Activated naive CD4-positive, alpha-beta T cell treated with anti-CD3 and anti-CD28 coated beads, Interleukin-2, amount 50 U/mL, for 72 hours (primary cell): ENCODE measurements around the gene ZSWIM3. TPM values are rescaled to one million over a fixed set of nuclear protein-coding genes. Genes with fewer than 3 reads are reported as not detected.
"Not testable (repeated sequence)": the region's sequence is repeated elsewhere in the genome, so short reads cannot be mapped to it uniquely, and the experiment has no call there.

Source experiments
- ATAC-seq, 2 donors: fragments of 150-1000 bp; cut with Tn5 transposase; 2 replicates each; pipeline ENCODE4 v1.10.0; 2021; ENCODE audit warnings: mild to moderate bottlenecking in 2 of 2, moderate library complexity in 2 of 2
- DNase-seq, 2 donors: peaks; one replicate each; pipeline ENCODE4 v3.0.0; 2021 to 2022; ENCODE audit warnings: low spot score in 2 of 2
- H3K27ac Mint-ChIP-seq, 2 donors: one replicate each; pipeline ENCODE4 v1.8.0; 2022; ENCODE audit warnings: mild to moderate bottlenecking in 2 of 2, mixed read lengths in 2 of 2
- H3K36me3 Mint-ChIP-seq, 2 donors: one replicate each; pipeline ENCODE4 v1.8.0; 2022; ENCODE audit warnings: mixed read lengths in 2 of 2
- H3K9me3 Mint-ChIP-seq, 2 donors: one replicate each; pipeline ENCODE4 v1.8.0; 2022; ENCODE audit warnings: mixed read lengths in 2 of 2
- total RNA-seq, 2 donors: library from RNA; stranded (reverse); gene quantifications; one replicate each; pipeline ENCODE4 v1.2.3, GENCODE V29; 2022

ZSWIM3 gene
- total RNA-seq, 2 donors from 2014 or later = 5.7 to 8.4 TPM

GRCh38 chr20:45872626-45873025 is 15.2 kb downstream of the ZSWIM3 start:
- no peak for DNase-seq
- Mint-ChIP-seq H3K36me3 (peaks cover 0 to 5% of the 10 kb centered on the region in 2 donors), H3K27ac (no peak overlapping the region), H3K9me3 (no peaks in the 10 kb centered on the region)
- no peak for ATAC-seq

GRCh38 chr20:45873409-45874103 is 16.1 kb downstream of the ZSWIM3 start:
- peaks cover 0 to 5% of the 10 kb centered on the region in 2 donors for H3K36me3 Mint-ChIP-seq
- no peaks in the 10 kb centered on the region for H3K9me3 Mint-ChIP-seq
- no peak for ATAC-seq
- no peak overlapping the region for H3K27ac Mint-ChIP-seq
- DNase-seq = no peak

- not testable (repeated sequence) for H3K9me3 Mint-ChIP-seq, DNase-seq, H3K36me3 Mint-ChIP-seq, ATAC-seq
- peak overlapping the region in 1 of 2 donors; percentile 66 for H3K27ac Mint-ChIP-seq
Observed at GRCh38 chr20:45874104-45874481, 16.7 kb downstream of the ZSWIM3 start.

DNA sequence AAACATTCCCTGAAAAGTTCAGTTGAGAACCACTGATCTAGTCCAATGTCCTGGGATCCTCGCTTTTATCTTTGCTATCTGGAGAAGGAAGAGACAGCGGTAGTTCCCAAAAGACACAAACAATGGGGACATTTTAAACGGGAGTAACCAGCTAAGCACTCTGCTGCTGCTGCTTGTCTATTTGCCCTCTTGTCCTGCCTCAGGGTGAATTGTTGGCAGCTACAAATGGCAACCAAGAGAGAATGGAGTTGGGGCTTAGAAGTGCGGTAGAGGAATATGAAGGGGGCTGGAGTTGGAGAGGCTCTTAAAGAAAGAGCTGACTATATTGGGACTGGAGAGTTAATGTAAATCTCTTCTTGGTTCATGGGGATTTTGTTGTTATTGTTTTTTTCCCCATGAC is 17.2 kb downstream of the ZSWIM3 start:
- H3K9me3 Mint-ChIP-seq = no peaks in the 10 kb centered on the region
- H3K36me3 Mint-ChIP-seq = peaks cover 0 to 5% of the 10 kb centered on the region in 2 donors
- ATAC-seq (no peak), DNase-seq (no peak)
- no peak overlapping the region for H3K27ac Mint-ChIP-seq

- Mint-ChIP-seq H3K9me3 (no peaks in the 10 kb centered on the region), H3K27ac (no peak overlapping the region), H3K36me3 (peaks cover 15 to 17% of the 10 kb centered on the region in 2 donors)
- ATAC-seq = no peak
- DNase-seq = no peak
Observed at GRCh38 chr20:45878076-45878761, 20.8 kb downstream of the ZSWIM3 start.

DNA sequence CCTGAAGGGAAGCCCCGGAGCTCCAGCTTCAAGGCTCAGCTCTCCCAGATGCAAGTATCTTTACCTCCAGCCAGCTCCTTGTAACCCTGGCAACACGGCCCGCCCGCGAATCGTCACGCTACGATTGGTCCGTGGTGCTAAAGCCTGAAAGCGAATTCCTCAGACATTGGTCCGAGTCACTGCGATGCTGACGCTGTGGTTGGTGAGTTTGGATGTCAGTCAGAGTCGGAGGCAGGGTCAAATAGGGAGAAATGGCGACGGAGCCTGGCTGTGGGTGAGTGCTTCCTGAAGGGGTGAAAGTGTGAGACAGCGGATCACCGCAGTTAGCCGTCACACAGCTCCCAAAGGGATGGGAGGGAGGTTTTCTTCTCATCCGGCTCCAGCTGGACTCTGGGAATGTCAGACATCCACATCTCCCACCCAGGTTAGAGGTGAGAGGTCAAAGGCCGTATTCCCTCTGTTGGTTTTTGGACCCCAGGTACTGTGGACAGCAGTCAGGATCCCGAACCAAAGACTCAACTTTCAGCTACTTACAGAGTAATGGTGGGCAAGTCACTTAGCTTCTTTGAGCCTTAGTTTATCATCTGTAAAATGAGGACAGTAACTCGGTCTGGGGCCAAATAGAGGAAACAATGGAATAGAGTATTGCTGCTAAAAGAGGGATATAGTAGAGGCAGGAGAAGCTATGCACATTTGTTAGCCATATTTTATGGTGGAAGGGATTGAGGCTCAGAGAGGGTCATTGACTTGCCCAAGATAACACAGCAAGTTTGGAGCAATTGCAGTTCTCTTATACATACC is 23.8 kb downstream of the ZSWIM3 start, which contains the start of gene ZSWIM1:
TSS of gene ZSWIM1 (plus strand) at position 240 of the 801 bp plus-strand sequence. CDS start 1,366 bp downstream, outside the sequence.
- peaks cover 21% of the 10 kb centered on the region in 2 donors for H3K36me3 Mint-ChIP-seq
- DNase-seq = peak; percentile 98

GRCh38 chr20:45882469-45883099 is 25.2 kb downstream of the ZSWIM3 start:
- DNase-seq (no peak), ATAC-seq (no peak)
- H3K36me3 Mint-ChIP-seq = peaks cover 21% of the 10 kb centered on the region in 2 donors
- no peaks in the 10 kb centered on the region for H3K9me3 Mint-ChIP-seq
- peak overlapping the region; percentile 77 to 91 for H3K27ac Mint-ChIP-seq

More for the DNA sequence above, 23.8 kb downstream of the ZSWIM3 start, which contains the start of gene ZSWIM1:
- ATAC-seq = peak; percentile 95 to 98
- Mint-ChIP-seq H3K9me3 (no peaks in the 10 kb centered on the region), H3K27ac (peak within 1 kb of the TSS; percentile 91 to 94)

- DNase-seq (no peak), ATAC-seq (no peak)
- Mint-ChIP-seq H3K9me3 (no peaks in the 10 kb centered on the region), H3K27ac (peak overlapping the region; percentile 77 to 91), H3K36me3 (peaks cover 21% of the 10 kb centered on the region in 2 donors)
Observed at GRCh38 chr20:45883100-45883469, 25.7 kb downstream of the ZSWIM3 start.

DNA sequence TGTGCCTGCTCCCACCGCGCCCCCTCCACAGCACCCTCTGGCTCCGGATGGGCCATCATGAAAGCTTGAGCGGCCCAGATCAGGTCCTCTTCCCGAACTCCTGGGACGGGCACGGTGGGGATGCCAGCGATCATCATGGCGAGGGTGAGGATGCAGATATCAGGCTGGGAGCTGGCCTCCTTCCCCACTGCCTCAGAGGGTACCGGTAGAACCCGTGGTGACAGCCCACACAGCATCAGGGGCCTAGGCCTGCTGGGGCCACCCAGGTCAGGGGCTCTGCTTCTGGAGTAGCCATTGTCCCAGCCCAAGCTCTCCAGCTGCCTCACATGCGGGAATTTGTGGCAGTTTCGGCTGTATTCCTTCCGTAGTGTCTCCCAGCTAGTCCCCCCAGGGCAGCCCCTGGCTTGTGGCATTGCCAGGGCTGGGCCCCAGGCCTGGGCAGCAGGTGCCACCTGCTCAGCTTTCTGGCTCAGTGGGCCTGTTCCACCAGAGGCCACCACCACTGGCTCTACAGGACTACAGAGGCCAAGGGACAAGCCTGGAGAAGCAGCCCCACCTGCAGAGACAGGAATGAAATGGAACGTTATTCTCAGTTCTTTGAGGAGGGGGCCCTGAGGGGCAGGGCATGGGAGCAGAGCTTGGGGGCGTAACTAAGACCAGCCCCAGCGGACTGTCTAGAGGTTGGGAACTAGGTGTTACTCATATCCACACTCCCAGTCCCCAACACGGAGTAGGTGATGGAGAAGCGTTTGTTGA is 29.4 kb downstream of the ZSWIM3 start:
- DNase-seq (no peak), ATAC-seq (no peak)

DNA sequence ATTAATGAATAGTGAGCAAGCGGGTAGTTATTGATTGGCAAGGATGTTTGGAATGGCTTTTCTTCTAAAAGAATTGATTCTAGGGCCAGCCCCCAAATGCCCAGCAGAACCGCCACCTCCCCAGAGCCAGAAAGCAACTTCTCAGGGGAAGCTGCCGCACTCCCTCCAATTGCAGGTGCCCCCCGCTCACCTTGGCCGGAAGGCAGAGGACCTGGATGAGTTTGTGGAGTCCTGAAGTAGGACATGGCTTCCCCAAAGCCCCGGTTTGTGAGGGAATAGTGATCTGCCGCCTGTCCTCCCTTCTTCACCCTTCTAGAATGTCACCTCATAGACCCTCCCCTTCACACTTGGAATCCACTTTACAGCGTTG is 29.9 kb downstream of the ZSWIM3 start, which contains the start of gene SPATA25:
TSS of gene SPATA25 (minus strand) at position 277 of the 370 bp plus-strand sequence. CDS start at position 245, 32 bp downstream.
- DNase-seq = no peak
- ATAC-seq = no peak
- no peak within 1 kb of the TSS for H3K27ac Mint-ChIP-seq
- no peaks in the 10 kb centered on the region for H3K9me3 Mint-ChIP-seq
- H3K36me3 Mint-ChIP-seq = peaks cover 13 to 15% of the 10 kb centered on the region in 2 donors

More for the DNA sequence above, 29.4 kb downstream of the ZSWIM3 start:
- Mint-ChIP-seq H3K9me3 (no peaks in the 10 kb centered on the region), H3K36me3 (peaks cover 16 to 17% of the 10 kb centered on the region in 2 donors), H3K27ac (no peak overlapping the region)

DNA sequence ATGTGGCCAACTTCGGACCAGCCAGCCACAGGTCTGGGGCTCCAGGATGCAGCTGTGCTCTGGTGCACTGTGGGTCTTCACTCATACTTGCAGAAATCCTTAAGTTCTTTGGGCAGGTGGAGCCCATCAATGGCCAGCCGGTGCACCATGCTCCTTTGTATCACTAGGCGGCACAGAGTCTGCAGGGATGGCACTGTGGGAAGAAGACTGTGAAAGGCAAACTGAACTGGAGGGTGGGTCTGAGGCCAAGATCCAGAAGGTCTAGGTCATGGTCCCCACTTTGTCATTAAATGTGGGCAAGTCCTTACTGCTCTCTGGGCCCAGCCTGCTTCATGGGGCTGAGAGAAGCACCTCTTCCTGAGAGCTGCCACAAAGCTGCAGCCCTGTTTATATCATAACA is 31.3 kb downstream of the ZSWIM3 start:
- no peaks in the 10 kb centered on the region for H3K9me3 Mint-ChIP-seq
- DNase-seq = no peak

DNA sequence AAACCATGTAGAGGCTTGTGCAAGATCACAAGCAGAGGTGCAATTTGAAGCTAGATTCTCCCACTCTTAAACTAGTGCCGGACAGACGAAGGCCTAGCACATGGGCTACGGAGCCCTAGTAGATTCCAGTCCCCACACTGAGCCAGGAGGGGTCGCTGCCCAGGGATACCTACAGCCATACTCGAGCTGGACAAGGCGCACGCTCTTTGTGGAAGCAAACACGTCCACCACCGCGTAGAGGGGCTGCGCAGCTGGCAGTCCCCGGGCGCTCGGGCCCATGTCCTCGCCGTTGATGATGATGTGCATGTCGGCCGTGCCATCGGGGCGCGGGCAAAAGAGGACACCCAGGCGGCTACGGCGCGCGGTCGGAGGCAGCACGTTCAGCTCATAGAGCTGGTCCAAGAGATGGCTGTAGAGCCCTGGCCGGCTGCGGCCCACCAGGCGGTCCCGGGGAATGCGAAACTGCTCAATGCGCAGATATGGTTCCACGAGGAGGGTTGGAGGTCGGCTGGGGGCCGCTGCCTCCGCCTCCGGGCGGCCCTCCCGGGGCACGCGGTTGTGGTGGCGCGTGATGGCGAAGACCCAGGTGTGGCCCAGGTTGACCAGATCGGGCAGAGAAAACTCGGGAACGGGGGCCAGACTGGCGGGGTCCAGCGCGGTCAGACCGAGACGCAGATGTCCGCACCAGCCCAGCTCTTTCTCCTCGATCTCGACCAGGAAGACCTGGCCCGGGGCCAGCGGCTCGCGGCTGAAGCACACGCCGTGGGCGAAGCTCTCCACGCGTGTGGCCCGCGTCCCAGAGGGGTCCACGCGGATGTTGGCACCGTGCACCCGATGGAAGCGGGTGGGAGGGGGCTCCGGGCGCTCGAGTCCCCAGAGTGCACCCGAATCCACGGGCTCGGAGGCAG is 32.9 kb downstream of the ZSWIM3 start:
- Mint-ChIP-seq H3K27ac (peak overlapping the region; percentile 91 to 93), H3K36me3 (peaks cover 0 to 8% of the 10 kb centered on the region in 2 donors), H3K9me3 (no peaks in the 10 kb centered on the region)
- DNase-seq (peak in 1 of 2 donors; percentile 60), ATAC-seq (peak; percentile 15 to 62)

More for the DNA sequence above, 31.3 kb downstream of the ZSWIM3 start:
- Mint-ChIP-seq H3K27ac (no peak overlapping the region), H3K36me3 (peaks cover 0 to 2% of the 10 kb centered on the region in 2 donors)
- no peak for ATAC-seq

- DNase-seq (peak; percentile 84 to 89), ATAC-seq (peak; percentile 84 to 89)
- H3K9me3 Mint-ChIP-seq = no peaks in the 10 kb centered on the region
- H3K36me3 Mint-ChIP-seq = peaks cover 0 to 8% of the 10 kb centered on the region in 2 donors
- peak within 1 kb of the TSS; percentile 91 to 93 for H3K27ac Mint-ChIP-seq
Observed at GRCh38 chr20:45890985-45891983, 33.9 kb downstream of the ZSWIM3 start, which contains the start of the genes CTSA and NEURL2. CTSA (plus strand) TSS chr20:45891335; CDS start chr20:45891569, 234 bp downstream. NEURL2 (minus strand) TSS chr20:45891208; CDS start chr20:45890991, 217 bp downstream.
